Measurements from ENCODE around the gene DHX38.
A peak's percentile ranks its signal among the peaks of the same experiment; 100 is the strongest.

DHX38 gene

DNA sequence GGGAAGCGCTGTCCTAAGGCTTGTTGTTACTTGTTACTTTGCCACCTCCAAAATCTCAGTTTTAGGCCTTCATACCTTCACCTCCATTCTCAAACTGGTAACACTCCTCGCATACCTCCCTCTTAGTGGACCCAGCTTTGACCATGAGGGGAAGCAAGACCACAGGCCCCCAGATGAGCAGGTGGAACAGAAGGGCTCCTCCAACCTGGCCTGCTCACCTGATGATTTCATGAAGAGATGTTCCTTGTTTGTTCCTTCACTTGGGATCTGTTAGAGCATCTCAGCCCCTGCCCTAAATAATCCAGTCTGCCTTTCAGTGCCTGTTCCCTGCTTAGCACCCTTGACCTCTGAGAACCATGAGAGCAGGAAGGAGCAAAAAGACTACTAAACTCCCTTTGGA lies 28.7 kb downstream of the DHX38 start:
- H3K4me3 ChIP-seq (ENCODE audit: low read depth, low read length) = no peak overlapping the region
- TF ChIP-seq, protein P1, sequence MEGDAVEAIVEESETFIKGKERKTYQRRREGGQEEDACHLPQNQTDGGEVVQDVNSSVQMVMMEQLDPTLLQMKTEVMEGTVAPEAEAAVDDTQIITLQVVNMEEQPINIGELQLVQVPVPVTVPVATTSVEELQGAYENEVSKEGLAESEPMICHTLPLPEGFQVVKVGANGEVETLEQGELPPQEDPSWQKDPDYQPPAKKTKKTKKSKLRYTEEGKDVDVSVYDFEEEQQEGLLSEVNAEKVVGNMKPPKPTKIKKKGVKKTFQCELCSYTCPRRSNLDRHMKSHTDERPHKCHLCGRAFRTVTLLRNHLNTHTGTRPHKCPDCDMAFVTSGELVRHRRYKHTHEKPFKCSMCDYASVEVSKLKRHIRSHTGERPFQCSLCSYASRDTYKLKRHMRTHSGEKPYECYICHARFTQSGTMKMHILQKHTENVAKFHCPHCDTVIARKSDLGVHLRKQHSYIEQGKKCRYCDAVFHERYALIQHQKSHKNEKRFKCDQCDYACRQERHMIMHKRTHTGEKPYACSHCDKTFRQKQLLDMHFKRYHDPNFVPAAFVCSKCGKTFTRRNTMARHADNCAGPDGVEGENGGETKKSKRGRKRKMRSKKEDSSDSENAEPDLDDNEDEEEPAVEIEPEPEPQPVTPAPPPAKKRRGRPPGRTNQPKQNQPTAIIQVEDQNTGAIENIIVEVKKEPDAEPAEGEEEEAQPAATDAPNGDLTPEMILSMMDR (IDR thresholded peaks at IDR 0.05; ENCODE audit: low read depth, low read length) = no peak
- DNase-seq (ENCODE audit: low read depth, low spot score) = no peak
- in situ Hi-C loops (cut with HindIII; ENCODE audit: low sequenced_read_pairs) = no loop called here

DNA sequence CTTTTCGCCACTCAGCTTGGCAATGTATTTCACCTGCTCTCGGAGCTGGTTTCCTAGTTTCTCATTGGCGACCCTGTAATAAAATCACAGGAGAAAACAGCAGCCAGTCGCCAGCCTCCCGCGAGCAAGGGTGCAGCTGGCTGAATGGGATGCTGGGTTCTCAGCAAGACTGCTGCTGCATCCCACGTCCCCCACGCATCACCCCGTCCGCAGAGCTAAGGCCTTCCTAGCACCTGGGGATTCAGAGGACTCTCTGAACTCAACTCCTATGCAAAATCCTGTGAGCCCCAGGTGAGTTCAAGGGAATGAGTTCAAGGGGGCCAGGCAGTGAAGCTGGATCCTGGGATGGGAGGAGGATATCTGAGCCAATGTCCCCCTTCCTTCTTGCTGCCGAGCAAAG lies 29.3 kb downstream of the DHX38 start:
- DNase-seq (ENCODE audit: low read depth, low spot score) = no peak
- TF ChIP-seq, protein P1 (IDR thresholded peaks at IDR 0.05; ENCODE audit: low read depth, low read length) = no peak
- in situ Hi-C loops (cut with HindIII; ENCODE audit: low sequenced_read_pairs) = no loop called here
- H3K4me3 ChIP-seq (ENCODE audit: low read depth, low read length) = no peak overlapping the region

DNA sequence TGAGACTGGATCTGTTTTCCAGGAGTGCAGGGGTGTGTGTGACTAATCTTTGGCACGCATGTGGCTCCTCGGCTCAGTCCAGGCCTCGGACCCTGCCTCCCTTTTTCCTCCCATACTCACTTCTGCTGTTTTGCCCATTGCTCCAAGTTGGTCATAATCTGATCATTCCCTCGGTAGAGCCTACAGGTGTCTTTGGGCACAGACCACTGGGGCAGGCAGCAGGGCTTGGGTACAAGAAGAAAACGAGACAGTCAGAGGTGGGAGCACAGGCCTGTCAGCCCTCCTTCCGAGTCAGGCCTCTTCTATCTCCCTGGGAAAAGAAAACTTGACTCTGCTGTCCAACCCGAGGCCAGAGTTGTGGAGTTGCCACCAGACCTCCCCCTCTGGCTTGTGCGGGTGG lies 29.8 kb downstream of the DHX38 start:
- no peak for DNase-seq (ENCODE audit: low read depth, low spot score)
- no peak overlapping the region for H3K4me3 ChIP-seq (ENCODE audit: low read depth, low read length)
- in situ Hi-C loops (cut with HindIII; ENCODE audit: low sequenced_read_pairs) = no loop called here
- TF ChIP-seq, protein P1 (IDR thresholded peaks at IDR 0.05; ENCODE audit: low read depth, low read length) = no peak

DNA sequence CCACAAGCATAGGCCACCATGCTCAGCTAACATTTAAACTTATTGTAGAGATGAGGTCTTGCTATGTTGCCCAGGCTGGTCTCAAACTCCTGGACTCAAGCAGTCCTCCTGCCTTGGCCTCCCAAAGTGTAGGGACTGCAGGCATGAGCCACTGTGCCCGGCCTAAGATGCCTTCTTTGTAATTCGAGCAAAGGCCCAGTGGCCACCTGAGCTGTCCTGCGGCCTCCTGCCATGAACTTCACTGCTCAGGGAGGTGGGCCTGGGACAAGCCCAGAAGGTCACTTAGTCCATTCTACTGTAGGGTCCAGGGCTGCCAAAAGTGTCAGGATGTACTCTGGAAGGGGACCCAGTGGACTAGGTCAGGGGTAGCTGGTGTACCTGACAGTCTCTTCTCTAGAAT lies 30.5 kb downstream of the DHX38 start:
- DNase-seq (ENCODE audit: low read depth, low spot score) = no peak
- in situ Hi-C loops (cut with HindIII; ENCODE audit: low sequenced_read_pairs) = no loop called here
- H3K4me3 ChIP-seq (ENCODE audit: low read depth, low read length) = no peak overlapping the region
- TF ChIP-seq, protein P1 (IDR thresholded peaks at IDR 0.05; ENCODE audit: low read depth, low read length) = no peak

DNA sequence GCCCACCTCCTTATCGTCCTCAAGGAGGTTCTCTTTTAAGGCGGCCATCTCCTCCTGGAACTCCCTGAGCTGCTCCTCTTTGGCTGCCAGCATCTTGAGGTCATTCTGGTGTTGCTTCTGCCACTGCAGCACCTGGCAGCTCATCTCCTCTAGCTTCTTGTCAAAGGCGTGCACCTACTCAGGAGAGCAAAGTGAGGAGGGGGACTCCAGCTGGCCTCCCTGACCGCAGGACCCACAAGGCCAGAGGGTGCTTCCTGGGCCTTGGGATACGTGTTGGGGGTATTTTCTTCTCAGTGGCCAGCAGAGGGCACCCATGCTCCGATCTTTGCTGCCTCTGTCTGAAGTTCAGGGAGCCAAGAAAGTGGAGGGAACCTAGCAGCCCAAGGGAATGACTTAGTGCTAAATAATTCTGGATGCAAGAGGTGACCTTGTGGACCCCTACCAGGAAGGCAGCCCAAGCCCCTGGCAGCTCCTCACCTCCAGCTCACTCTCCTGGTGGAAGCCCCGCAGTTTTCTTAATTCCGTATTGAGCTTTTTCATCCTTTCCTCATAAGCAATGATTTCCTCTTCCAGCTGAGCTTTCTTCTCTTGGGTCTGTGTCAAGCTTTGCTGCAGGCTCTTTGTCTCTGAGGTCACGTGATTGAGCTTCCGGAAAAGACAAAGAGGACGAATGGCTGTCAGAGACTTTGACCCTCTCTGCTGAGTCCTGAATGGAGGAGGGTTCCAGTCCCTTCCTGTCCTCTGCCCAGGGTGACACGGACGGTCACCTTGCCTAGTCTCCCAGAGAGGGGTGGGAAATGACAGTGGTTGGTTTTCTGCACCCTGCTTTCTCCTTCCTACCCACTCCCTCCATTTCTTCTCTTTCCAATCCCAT lies 31.4 kb downstream of the DHX38 start:
- peak; percentile 75 for DNase-seq (ENCODE audit: low read depth, low spot score)
- H3K4me3 ChIP-seq (ENCODE audit: low read depth, low read length) = no peak overlapping the region
- TF ChIP-seq, protein P1 (IDR thresholded peaks at IDR 0.05; ENCODE audit: low read depth, low read length) = peak; percentile 82
- in situ Hi-C loops (cut with HindIII; ENCODE audit: low sequenced_read_pairs) = no loop called here

DNA sequence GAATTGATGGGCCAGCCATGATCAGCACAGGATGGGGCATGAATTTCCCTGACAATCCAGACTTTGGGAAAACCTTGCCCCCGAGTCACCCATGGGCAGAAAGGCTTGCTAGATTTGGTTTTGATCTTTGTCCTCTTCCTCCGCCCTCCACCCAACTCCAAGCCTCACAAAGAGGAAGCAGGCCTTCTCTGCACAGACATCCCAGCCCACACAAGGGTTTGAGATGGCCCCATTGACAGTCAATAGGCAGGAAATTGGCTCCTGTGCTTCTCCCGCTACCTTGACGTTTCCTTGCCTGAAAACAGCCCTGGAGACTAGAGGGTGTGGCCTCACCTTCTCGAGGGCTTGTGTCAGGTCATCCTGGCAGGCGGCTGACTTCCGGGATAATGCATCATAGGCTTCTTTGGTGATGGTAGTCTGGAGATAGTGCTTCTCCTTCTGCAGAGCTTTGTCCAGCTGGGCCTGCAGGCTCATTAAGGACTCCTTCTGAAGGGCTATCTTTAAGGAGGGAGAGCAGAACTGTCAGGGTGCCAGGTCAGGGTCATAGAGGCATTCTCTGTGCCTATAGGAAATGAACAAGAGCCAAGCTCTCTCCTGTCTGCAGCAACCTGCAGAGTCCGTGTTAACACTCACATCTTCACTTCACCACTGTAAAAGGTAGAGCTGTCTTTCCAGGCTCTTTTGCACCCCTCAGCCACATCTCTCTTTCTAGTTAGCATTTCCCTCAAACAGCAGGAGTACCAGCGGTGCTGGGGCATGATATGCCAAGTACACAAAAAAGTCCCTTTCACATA lies 32.2 kb downstream of the DHX38 start:
- TF ChIP-seq, protein P1 (IDR thresholded peaks at IDR 0.05; ENCODE audit: low read depth, low read length) = no peak
- H3K4me3 ChIP-seq (ENCODE audit: low read depth, low read length) = no peak overlapping the region
- in situ Hi-C loops (cut with HindIII; ENCODE audit: low sequenced_read_pairs) = no loop called here
- no peak for DNase-seq (ENCODE audit: low read depth, low spot score)

All from astrocyte of the spinal cord (primary cell).